GM12873 (cell line): ENCODE results near the gene BMP10.

Experiments
- CTCF ChIP-seq: IDR thresholded peaks from 2 replicates; pipeline ENCODE4 v1.5.1; 2012; ENCODE audit warnings: low read depth, mild to moderate bottlenecking, moderate library complexity, low read length, control low read depth; ENCODE audit not compliant: insufficient read depth; ENCODE audit errors: missing control alignments

BMP10 gene

GRCh38 chr2:68889021-68889420 is 17.8 kb upstream of the BMP10 start:
- no peak for TF ChIP-seq CTCF

- no peak for TF ChIP-seq CTCF
Observed at GRCh38 chr2:68888038-68888704, 17.0 kb upstream of the BMP10 start.

GRCh38 chr2:68885811-68886075 is 14.5 kb upstream of the BMP10 start:
- TF ChIP-seq CTCF: no peak

- TF ChIP-seq CTCF: no peak
Observed at GRCh38 chr2:68885074-68885810, 14.0 kb upstream of the BMP10 start.

- no peak for TF ChIP-seq CTCF
Observed at GRCh38 chr2:68880213-68880612, 9.0 kb upstream of the BMP10 start.

GRCh38 chr2:68879296-68879695 is 8.1 kb upstream of the BMP10 start:
- no peak for TF ChIP-seq CTCF

GRCh38 chr2:68878753-68879152 is 7.6 kb upstream of the BMP10 start:
- TF ChIP-seq CTCF: no peak
